T-cell (primary cell): ENCODE measurements around the gene ZNF470. TPM values are rescaled to one million over a fixed set of nuclear protein-coding genes. Genes with fewer than 3 reads are reported as not detected.

Experiments
- ATAC-seq, 4 experiments: fragments of 200-7000 bp in 3 of 4; fragments of 150-1000 bp in 1 of 4; cut with Tn5 transposase; replicated peaks in 1 of 4; 1 replicate in 3 of 4; 2 replicates in 1 of 4; pipeline ENCODE4 v1.10.0; 2021; ENCODE audit warnings: moderate library complexity in 3 of 4, mild to moderate bottlenecking in 2 of 4, moderate number of reproducible peaks in 1 of 4
- CTCF ChIA-PET, 2 donors: fragments of 300-600 bp; sonication (Branson Sonifier 250); formaldehyde crosslinking; loops; one replicate each; lab custom pipeline; 2022; ENCODE audit warnings: antibody characterized with exemption in 2 of 2; lab: Charles Lee
- POLR2A ChIA-PET, 2 donors: fragments of 300-600 bp; sonication (Branson Sonifier 250); formaldehyde crosslinking; loops; one replicate each; lab custom pipeline; 2022; ENCODE audit warnings: antibody characterized with exemption in 2 of 2; lab: Charles Lee
- DNase-seq, 35 experiments: peaks; one replicate each; pipeline versions ENCODE4 v3.0.0 to v3.0.0-alpha.2; 2013 to 2023
- H3K27ac ChIP-seq: one replicate; pipeline ENCODE4 v1.5.1; 2013; ENCODE audit warnings: low read length
- H3K27me3 ChIP-seq, 2 experiments: replicated peaks in 1 of 2; 1 replicate in 1 of 2; 2 replicates in 1 of 2; pipeline versions ENCODE4 v1.6.1 to v1.7.0; 2013; ENCODE audit warnings: low read length in 1 of 2, mixed read lengths in 1 of 2; ENCODE audit not compliant: control insufficient read depth in 2 of 2, insufficient read depth in 2 of 2; ENCODE audit errors: extremely low read depth in 1 of 2
- H3K36me3 ChIP-seq, 2 donors: 1 replicate in 1 of 2; 2 replicates in 1 of 2; pipeline versions ENCODE4 v1.6.1 to v1.7.0; 2013; ENCODE audit warnings: low read length in 1 of 2; ENCODE audit not compliant: control insufficient read depth in 2 of 2, insufficient read depth in 1 of 2; ENCODE audit errors: extremely low read depth in 1 of 2
- H3K4me1 ChIP-seq, 2 experiments: 1 replicate in 1 of 2; 2 replicates in 1 of 2; pipeline versions ENCODE4 v1.6.1 to v1.7.0; 2013; ENCODE audit warnings: low read length in 2 of 2, mixed read lengths in 1 of 2; ENCODE audit not compliant: insufficient read depth in 2 of 2, control insufficient read depth in 1 of 2; ENCODE audit errors: extremely low read depth in 1 of 2
- H3K4me3 ChIP-seq, 2 donors: 1 replicate in 1 of 2; 2 replicates in 1 of 2; pipeline versions ENCODE4 v1.5.1 to v1.7.0; 2013; ENCODE audit warnings: mild to moderate bottlenecking in 2 of 2, low read length in 1 of 2, moderate library complexity in 1 of 2; ENCODE audit not compliant: control insufficient read depth in 1 of 2; ENCODE audit errors: extremely low read depth in 1 of 2
- H3K9me3 ChIP-seq: 2 replicates; pipeline ENCODE4 v1.7.0; 2013
- H3K27ac Mint-ChIP-seq, 2 donors: one replicate each; pipeline ENCODE4 v1.8.0; 2020 to 2021; ENCODE audit warnings: mild to moderate bottlenecking in 2 of 2, mixed read lengths in 2 of 2
- H3K27me3 Mint-ChIP-seq, 2 donors: one replicate each; pipeline ENCODE4 v1.8.0; 2021 to 2022; ENCODE audit warnings: mixed read lengths in 2 of 2
- H3K36me3 Mint-ChIP-seq: one replicate; pipeline ENCODE4 v1.8.0; 2021; ENCODE audit warnings: mixed read lengths
- H3K4me1 Mint-ChIP-seq, 3 donors: one replicate each; pipeline ENCODE4 v1.8.0; 2020 to 2022; ENCODE audit warnings: mixed read lengths in 3 of 3, mild to moderate bottlenecking in 1 of 3
- H3K4me3 Mint-ChIP-seq, 3 donors: one replicate each; pipeline ENCODE4 v1.8.0; 2020 to 2022; ENCODE audit warnings: mild to moderate bottlenecking in 3 of 3, mixed read lengths in 3 of 3, moderate library complexity in 3 of 3
- H3K9me3 Mint-ChIP-seq, 3 donors: one replicate each; pipeline ENCODE4 v1.8.0; 2020 to 2022; ENCODE audit warnings: mixed read lengths in 3 of 3
- WGBS: methylation state at CpG from one replicate; pipeline ENCODE4 v1.1.5; 2013; ENCODE audit warnings: missing lambda C conversion rate; ENCODE audit not compliant: insufficient coverage; 5-methylcytosine and 5-hydroxymethylcytosine counted together
- total RNA-seq, 35 experiments: library from RNA in 6 of 35; stranded (reverse) in 6 of 35; fragments of 120-200 nt in 1 of 35; gene quantifications; one replicate each; pipeline versions ENCODE4 v1.2.1 to v1.2.4 and lab custom pipeline; 2013 to 2026

The ZNF470 gene
- total RNA-seq = 1 to 10 TPM; 1.5 to 7.2 (median 5.8) TPM
- total RNA-seq (2013) = 2.5 TPM
- total RNA-seq (lab: John Stamatoyannopoulos, UW) = 3.6 to 24.5 (median 8.8) reads per million in 29 experiments

- whole genome bisulfite sequencing = 11% methylated on average over 66 of the region's 66 CpGs
- peak within 1 kb of the TSS; percentile 83 to 84 for H3K27ac Mint-ChIP-seq
- peaks cover 26 to 49% (median 43%) of the 10 kb centered on the region in 3 donors for H3K9me3 Mint-ChIP-seq
- no peaks in the 10 kb centered on the region for H3K27me3 Mint-ChIP-seq
- ChIA-PET CTCF (no interaction called here), POLR2A (no interaction called here)
- Histone ChIP-seq H3K4me1 (peaks cover 6 to 16% of the 10 kb centered on the region in 2 experiments), H3K36me3 (peaks cover 0 to 15% of the 10 kb centered on the region in 2 donors), H3K4me3 (peak within 1 kb of the TSS; percentile 91 to 95), H3K27ac (peak within 1 kb of the TSS; percentile 49), H3K9me3 (peaks cover 35% of the 10 kb centered on the region), H3K27me3 (no peaks in the 10 kb centered on the region)
- H3K4me3 Mint-ChIP-seq = peak within 1 kb of the TSS; percentile 92 to 98 (median 93)
- DNase-seq (peak; percentile 70 to 88 (median 80)), ATAC-seq (peak; percentile 97 to 98 (median 98))
- H3K36me3 Mint-ChIP-seq = peaks cover 69% of the 10 kb centered on the region
- peaks cover 12 to 20% (median 17%) of the 10 kb centered on the region in 3 donors for H3K4me1 Mint-ChIP-seq
These were observed at the start of gene ZNF470 for GRCh38 chr19:56567274-56568120. ZNF470 (plus strand) TSS chr19:56567468; CDS start chr19:56570312, 2,844 bp downstream.

GRCh38 chr19:56525214-56525860 lies 41.9 kb upstream of the ZNF470 start:
- Mint-ChIP-seq H3K9me3 (peaks cover 32 to 66% (median 65%) of the 10 kb centered on the region in 3 donors), H3K27ac (no peak overlapping the region), H3K4me3 (no peak overlapping the region), H3K4me1 (no peaks in the 10 kb centered on the region), H3K27me3 (no peaks in the 10 kb centered on the region), H3K36me3 (peaks cover 30% of the 10 kb centered on the region)
- Histone ChIP-seq H3K4me1 (no peaks in the 10 kb centered on the region), H3K36me3 (no peaks in the 10 kb centered on the region), H3K27ac (no peak overlapping the region), H3K27me3 (no peaks in the 10 kb centered on the region), H3K4me3 (peak overlapping the region in 1 of 2 donors; percentile 17), H3K9me3 (peaks cover 24% of the 10 kb centered on the region)
- ATAC-seq = no peak
- DNase-seq = no peak
- ChIA-PET CTCF (interaction anchor here in 1 of 2 donors (1.0 kb wide), 1 partner anchor 28 kb away, joined by 3 read pairs; no protein-coding TSS in a partner anchor), POLR2A (no interaction called here)
- WGBS = no CpG with 5 or more reads among the region's 4 CpGs

- peaks cover 17 to 62% (median 38%) of the 10 kb centered on the region in 3 donors for H3K9me3 Mint-ChIP-seq
- H3K27ac ChIP-seq = no peak overlapping the region
- DNase-seq (no peak), ATAC-seq (no peak)
- CTCF ChIA-PET = no interaction called here
- peaks cover 5 to 29% (median 19%) of the 10 kb centered on the region in 3 donors for H3K4me1 Mint-ChIP-seq
- peaks cover 0 to 6% of the 10 kb centered on the region in 2 donors for H3K36me3 ChIP-seq
- no peak overlapping the region for H3K4me3 ChIP-seq
- H3K36me3 Mint-ChIP-seq = peaks cover 45% of the 10 kb centered on the region
- H3K9me3 ChIP-seq = peaks cover 4% of the 10 kb centered on the region
- peaks cover 0 to 30% of the 10 kb centered on the region in 2 experiments for H3K27me3 ChIP-seq
- 97% methylated on average over 3 of the region's 3 CpGs for WGBS
- no peaks in the 10 kb centered on the region for H3K27me3 Mint-ChIP-seq
- H3K4me3 Mint-ChIP-seq = peak overlapping the region; percentile 81 to 90 (median 86)
- peaks cover 2 to 19% of the 10 kb centered on the region in 2 experiments for H3K4me1 ChIP-seq
- H3K27ac Mint-ChIP-seq = peak overlapping the region; percentile 95
- POLR2A ChIA-PET = no interaction called here
These were observed 29.8 kb upstream of the ZNF470 start for GRCh38 chr19:56537442-56537841.

- Mint-ChIP-seq H3K4me1 (peaks cover 5 to 29% (median 20%) of the 10 kb centered on the region in 3 donors), H3K27ac (peak overlapping the region; percentile 95), H3K27me3 (no peaks in the 10 kb centered on the region), H3K36me3 (peaks cover 44% of the 10 kb centered on the region), H3K9me3 (peaks cover 14 to 58% (median 34%) of the 10 kb centered on the region in 3 donors), H3K4me3 (peak overlapping the region; percentile 81 to 90 (median 86))
- Histone ChIP-seq H3K27ac (peak overlapping the region; percentile 79), H3K27me3 (peaks cover 0 to 28% of the 10 kb centered on the region in 2 experiments), H3K36me3 (peaks cover 0 to 6% of the 10 kb centered on the region in 2 donors), H3K4me1 (peaks cover 2 to 19% of the 10 kb centered on the region in 2 experiments), H3K9me3 (peaks cover 4% of the 10 kb centered on the region), H3K4me3 (peak overlapping the region; percentile 72 to 80)
- POLR2A ChIA-PET = no interaction called here
- DNase-seq (peak; percentile 73 to 91 (median 84)), ATAC-seq (peak; percentile 90 to 92 (median 92))
- 6% methylated on average over 34 of the region's 46 CpGs for WGBS
- CTCF ChIA-PET = no interaction called here
These were observed 29.0 kb upstream of the ZNF470 start for GRCh38 chr19:56538254-56538760.

GRCh38 chr19:56538761-56539263 lies 28.5 kb upstream of the ZNF470 start, which contains the start of gene ZFP28:
ZFP28 (plus strand) TSS chr19:56538948; CDS start chr19:56539019, 71 bp downstream.
- POLR2A ChIA-PET = interaction anchor here in 1 of 2 donors (0.5 kb wide), 1 partner anchor 1561 kb away, joined by 3 read pairs; no protein-coding TSS in a partner anchor
- H3K9me3 ChIP-seq = peaks cover 9% of the 10 kb centered on the region
- peaks cover 14 to 61% (median 36%) of the 10 kb centered on the region in 3 donors for H3K9me3 Mint-ChIP-seq

More at GRCh38 chr19:56538761-56539263, 28.5 kb upstream of the ZNF470 start, which contains the start of gene ZFP28:
- Mint-ChIP-seq H3K4me3 (peak within 1 kb of the TSS; percentile 81 to 90 (median 86)), H3K4me1 (peaks cover 5 to 29% (median 20%) of the 10 kb centered on the region in 3 donors), H3K27ac (peak within 1 kb of the TSS; percentile 95), H3K36me3 (peaks cover 49% of the 10 kb centered on the region), H3K27me3 (no peaks in the 10 kb centered on the region)
- Histone ChIP-seq H3K36me3 (peaks cover 0 to 6% of the 10 kb centered on the region in 2 donors), H3K4me1 (peaks cover 2 to 19% of the 10 kb centered on the region in 2 experiments), H3K27me3 (peaks cover 0 to 23% of the 10 kb centered on the region in 2 experiments), H3K4me3 (peak within 1 kb of the TSS; percentile 72 to 80), H3K27ac (peak within 1 kb of the TSS; percentile 79)
- CTCF ChIA-PET = no interaction called here
- ATAC-seq (peak in 3 of 4 experiments; percentile 65 to 67 (median 66)), DNase-seq (peak in 2 of 35 experiments; percentile 7 to 68)
- WGBS = 6% methylated on average over 35 of the region's 65 CpGs
